ENCODE data around the gene SV2B.

Gene SV2B

GRCh38 chr15:91228890-91229289, 128.8 kb downstream of the SV2B start:
- H3K4me3 ChIP-seq (ENCODE audit: low read depth, low read length) = no peak overlapping the region
- peaks cover 6% of the 10 kb centered on the region for H3K27me3 ChIP-seq
- H3K4me1 ChIP-seq = no peaks in the 10 kb centered on the region
- TF ChIP-seq, protein P1, sequence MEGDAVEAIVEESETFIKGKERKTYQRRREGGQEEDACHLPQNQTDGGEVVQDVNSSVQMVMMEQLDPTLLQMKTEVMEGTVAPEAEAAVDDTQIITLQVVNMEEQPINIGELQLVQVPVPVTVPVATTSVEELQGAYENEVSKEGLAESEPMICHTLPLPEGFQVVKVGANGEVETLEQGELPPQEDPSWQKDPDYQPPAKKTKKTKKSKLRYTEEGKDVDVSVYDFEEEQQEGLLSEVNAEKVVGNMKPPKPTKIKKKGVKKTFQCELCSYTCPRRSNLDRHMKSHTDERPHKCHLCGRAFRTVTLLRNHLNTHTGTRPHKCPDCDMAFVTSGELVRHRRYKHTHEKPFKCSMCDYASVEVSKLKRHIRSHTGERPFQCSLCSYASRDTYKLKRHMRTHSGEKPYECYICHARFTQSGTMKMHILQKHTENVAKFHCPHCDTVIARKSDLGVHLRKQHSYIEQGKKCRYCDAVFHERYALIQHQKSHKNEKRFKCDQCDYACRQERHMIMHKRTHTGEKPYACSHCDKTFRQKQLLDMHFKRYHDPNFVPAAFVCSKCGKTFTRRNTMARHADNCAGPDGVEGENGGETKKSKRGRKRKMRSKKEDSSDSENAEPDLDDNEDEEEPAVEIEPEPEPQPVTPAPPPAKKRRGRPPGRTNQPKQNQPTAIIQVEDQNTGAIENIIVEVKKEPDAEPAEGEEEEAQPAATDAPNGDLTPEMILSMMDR (IDR thresholded peaks at IDR 0.05; ENCODE audit: low read depth, low read length) = no peak
- no peaks in the 10 kb centered on the region for H3K9me3 ChIP-seq
- no peak for DNase-seq
- H3K36me3 ChIP-seq = no peaks in the 10 kb centered on the region

DNA sequence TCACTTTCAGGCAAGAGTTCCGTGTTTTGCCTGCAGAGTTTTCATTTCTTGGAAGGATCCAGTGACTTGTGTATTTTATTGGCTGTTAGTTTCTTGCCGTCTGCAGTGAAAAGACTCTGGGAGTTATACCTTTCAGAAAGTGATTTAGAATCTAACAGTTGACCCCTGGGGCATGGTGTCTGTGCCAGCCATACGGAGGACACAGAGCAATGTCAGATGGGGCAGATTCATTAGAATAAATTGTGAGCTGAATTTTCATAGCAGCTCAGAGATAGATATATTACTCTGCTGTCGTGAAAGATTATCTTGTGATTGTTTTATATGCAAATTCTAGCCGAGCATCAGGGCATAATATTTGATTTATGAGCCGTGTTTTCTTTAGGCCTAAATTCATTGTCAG, 131.6 kb downstream of the SV2B start:
- TF ChIP-seq, protein P1 (IDR thresholded peaks at IDR 0.05; ENCODE audit: low read depth, low read length) = no peak
- no peak for DNase-seq
- no peak overlapping the region for H3K4me3 ChIP-seq (ENCODE audit: low read depth, low read length)
- H3K27me3 ChIP-seq = peaks cover 12% of the 10 kb centered on the region
- no peaks in the 10 kb centered on the region for H3K9me3 ChIP-seq
- no peaks in the 10 kb centered on the region for H3K4me1 ChIP-seq
- no peaks in the 10 kb centered on the region for H3K36me3 ChIP-seq

- no peaks in the 10 kb centered on the region for H3K4me1 ChIP-seq
- H3K4me3 ChIP-seq (ENCODE audit: low read depth, low read length) = no peak overlapping the region
- H3K36me3 ChIP-seq = no peaks in the 10 kb centered on the region
- no peak for DNase-seq
- no peaks in the 10 kb centered on the region for H3K9me3 ChIP-seq
- TF ChIP-seq, protein P1 (IDR thresholded peaks at IDR 0.05; ENCODE audit: low read depth, low read length) = no peak
- peaks cover 16% of the 10 kb centered on the region for H3K27me3 ChIP-seq
Measured at GRCh38 chr15:91234759-91235158, 134.7 kb downstream of the SV2B start.

GRCh38 chr15:91235376-91235775, 135.3 kb downstream of the SV2B start:
- DNase-seq = no peak
- Histone ChIP-seq H3K27me3 (peaks cover 22% of the 10 kb centered on the region), H3K4me1 (no peaks in the 10 kb centered on the region), H3K36me3 (no peaks in the 10 kb centered on the region), H3K9me3 (no peaks in the 10 kb centered on the region), H3K4me3 (ENCODE audit: low read depth, low read length) (no peak overlapping the region)
- TF ChIP-seq, protein P1 (IDR thresholded peaks at IDR 0.05; ENCODE audit: low read depth, low read length) = no peak

DNA sequence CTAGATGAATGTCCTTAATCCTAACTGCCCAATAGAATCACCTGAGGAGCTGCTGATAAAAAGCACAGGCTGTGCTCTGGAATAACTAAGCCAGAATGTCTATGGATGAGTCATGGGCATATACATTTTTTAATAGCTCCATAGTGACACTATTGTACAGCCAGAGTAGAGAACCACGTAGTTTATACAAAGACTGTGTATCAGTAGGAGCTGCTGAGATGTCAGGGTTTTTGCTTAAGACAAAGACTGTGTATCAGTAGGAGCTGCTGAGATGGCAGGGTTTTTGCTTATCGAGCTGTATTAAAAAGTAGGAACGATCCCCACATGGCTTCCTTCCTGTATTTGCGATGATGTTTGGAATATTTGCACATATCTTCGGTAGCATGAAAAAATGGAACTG, 137.4 kb downstream of the SV2B start:
- Histone ChIP-seq H3K4me3 (ENCODE audit: low read depth, low read length) (no peak overlapping the region), H3K27me3 (peaks cover 33% of the 10 kb centered on the region), H3K9me3 (no peaks in the 10 kb centered on the region), H3K4me1 (no peaks in the 10 kb centered on the region), H3K36me3 (no peaks in the 10 kb centered on the region)
- TF ChIP-seq, protein P1 (IDR thresholded peaks at IDR 0.05; ENCODE audit: low read depth, low read length) = no peak
- DNase-seq = no peak

GRCh38 chr15:91238644-91239425, 138.8 kb downstream of the SV2B start:
- Histone ChIP-seq H3K27me3 (peaks cover 33% of the 10 kb centered on the region), H3K36me3 (no peaks in the 10 kb centered on the region), H3K4me3 (ENCODE audit: low read depth, low read length) (no peak overlapping the region), H3K9me3 (no peaks in the 10 kb centered on the region), H3K4me1 (no peaks in the 10 kb centered on the region)
- TF ChIP-seq, protein P1 (IDR thresholded peaks at IDR 0.05; ENCODE audit: low read depth, low read length) = no peak
- DNase-seq = no peak

Measured in BE2C (cell line).